ENCODE results near the gene NOSIP.

The NOSIP gene

DNA sequence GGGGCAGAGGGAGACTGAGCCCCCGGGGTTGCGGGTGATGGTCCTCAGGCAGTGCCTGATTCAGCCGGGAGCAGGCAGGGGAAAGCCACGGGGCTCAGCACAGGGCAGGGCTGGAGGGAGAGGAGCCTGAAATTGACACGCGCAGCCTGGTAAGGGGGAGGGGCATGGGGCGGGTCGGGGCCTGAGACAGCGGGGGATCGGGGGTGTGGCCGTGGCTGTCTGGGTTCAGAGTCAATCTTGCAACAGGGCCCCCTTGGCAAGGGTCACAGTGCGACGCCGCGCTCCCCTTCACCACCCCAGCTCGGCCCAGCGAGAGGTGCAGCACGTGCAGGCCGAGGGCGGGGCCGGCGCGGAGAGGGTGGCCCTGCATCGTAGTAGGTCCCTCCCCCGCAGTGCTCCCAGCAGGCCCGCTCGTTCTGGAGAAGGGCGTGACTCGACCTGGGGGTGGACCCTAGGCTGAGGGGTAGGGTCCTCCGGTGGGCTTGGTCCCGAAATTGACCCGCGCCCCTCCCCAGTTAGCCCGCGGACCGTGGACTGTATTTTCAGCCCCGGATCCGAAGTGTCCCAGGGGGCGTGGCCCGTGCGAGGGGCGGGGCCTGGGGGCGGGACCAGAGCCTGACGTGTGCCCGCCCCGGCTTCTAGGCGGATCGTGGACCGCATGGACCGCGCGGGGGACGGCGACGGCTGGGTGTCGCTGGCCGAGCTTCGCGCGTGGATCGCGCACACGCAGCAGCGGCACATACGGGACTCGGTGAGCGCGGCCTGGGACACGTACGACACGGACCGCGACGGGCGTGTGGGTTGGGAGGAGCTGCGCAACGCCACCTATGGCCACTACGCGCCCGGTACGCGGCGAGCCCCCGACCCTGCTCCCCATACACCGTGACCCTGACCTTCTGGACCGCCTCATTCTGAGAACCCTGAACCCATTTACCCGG, 46.5 kb downstream of the NOSIP start:
- TF ChIP-seq, protein P1, sequence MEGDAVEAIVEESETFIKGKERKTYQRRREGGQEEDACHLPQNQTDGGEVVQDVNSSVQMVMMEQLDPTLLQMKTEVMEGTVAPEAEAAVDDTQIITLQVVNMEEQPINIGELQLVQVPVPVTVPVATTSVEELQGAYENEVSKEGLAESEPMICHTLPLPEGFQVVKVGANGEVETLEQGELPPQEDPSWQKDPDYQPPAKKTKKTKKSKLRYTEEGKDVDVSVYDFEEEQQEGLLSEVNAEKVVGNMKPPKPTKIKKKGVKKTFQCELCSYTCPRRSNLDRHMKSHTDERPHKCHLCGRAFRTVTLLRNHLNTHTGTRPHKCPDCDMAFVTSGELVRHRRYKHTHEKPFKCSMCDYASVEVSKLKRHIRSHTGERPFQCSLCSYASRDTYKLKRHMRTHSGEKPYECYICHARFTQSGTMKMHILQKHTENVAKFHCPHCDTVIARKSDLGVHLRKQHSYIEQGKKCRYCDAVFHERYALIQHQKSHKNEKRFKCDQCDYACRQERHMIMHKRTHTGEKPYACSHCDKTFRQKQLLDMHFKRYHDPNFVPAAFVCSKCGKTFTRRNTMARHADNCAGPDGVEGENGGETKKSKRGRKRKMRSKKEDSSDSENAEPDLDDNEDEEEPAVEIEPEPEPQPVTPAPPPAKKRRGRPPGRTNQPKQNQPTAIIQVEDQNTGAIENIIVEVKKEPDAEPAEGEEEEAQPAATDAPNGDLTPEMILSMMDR (IDR thresholded peaks at IDR 0.05; ENCODE audit: insufficient read depth, missing control alignments), result peak; percentile 0
- FAIRE-seq, result no peak
- peak; percentile 63 for DNase-seq (ENCODE audit: insufficient read length, low spot score)

DNA sequence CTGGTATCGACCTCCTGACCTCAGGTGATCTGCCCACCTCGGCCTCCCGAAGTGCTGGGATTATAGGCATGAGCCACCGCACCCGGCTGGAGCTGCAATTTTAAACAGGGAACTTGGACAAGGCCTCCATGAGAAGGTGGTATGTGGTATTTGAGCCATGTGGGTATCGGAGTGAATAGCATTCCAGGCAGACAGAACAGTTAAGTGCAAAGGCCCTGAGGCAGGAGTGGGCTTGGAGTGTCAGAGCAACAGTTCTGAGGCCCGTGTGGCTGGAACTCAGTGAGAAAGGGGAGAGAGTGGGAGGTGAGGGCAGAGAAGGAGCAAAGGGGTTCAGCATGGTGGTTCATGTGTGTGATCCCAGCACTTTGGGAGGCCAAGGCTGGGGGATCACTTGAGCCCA, 49.6 kb downstream of the NOSIP start:
- DNase-seq (ENCODE audit: insufficient read length, low spot score), result no peak
- FAIRE-seq, result no peak
- TF ChIP-seq, protein P1 (IDR thresholded peaks at IDR 0.05; ENCODE audit: insufficient read depth, missing control alignments), result no peak

DNA sequence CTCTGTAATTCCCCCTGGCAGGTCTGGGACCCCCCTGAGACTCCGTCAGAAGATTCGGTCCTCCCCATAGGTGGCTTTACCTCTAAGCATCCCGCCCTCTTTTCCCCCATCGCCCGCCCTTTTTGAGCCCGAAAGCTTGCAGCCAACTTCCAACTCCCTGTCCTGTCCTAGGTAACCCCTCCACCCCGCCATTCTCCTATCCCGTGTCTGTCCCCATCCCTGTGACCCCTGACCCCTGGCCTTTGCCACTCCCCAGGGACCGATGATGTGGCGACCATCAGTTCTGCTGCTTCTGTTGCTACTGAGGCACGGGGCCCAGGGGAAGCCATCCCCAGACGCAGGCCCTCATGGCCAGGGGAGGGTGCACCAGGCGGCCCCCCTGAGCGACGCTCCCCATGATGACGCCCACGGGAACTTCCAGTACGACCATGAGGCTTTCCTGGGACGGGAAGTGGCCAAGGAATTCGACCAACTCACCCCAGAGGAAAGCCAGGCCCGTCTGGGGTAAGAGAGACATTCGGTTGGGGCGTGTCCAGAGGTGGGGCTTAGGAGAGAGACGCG, 52.1 kb downstream of the NOSIP start:
- TF ChIP-seq, protein P1 (IDR thresholded peaks at IDR 0.05; ENCODE audit: insufficient read depth, missing control alignments), result no peak
- no peak for FAIRE-seq

DNA sequence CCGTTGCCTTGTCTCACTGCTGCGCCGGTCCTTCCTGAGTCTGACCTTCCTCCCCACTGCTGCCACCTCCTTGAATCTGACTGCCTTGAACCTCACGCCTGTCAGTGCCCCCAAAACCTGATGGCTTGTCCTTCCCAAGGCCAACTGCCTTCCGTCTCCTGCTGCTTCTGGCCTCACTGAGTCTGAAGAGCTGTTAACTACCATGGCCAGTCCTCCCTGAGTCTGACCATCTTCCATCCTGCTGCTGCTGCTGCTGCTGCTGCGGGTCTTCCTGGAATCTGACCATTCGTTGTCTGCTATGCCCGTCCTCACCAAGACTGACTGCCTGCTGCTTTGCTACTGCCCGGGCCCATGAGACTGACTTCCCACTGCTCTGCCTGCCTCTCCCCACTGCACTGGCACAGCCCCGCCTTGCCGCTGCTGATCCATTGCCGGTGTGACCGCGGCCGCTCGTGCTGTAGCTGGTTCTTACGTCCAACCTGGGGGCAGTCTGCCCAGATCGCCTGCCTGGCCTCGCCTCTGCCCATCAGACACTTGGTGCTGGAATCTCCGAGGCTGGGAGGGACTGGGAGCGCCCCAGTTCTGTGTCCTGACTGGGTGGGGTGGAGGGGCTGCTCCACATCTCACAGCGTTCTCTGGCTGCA, 55.4 kb downstream of the NOSIP start:
- FAIRE-seq, result no peak
- peak; percentile 7 for DNase-seq (ENCODE audit: insufficient read length, low spot score)
- TF ChIP-seq, protein P1 (IDR thresholded peaks at IDR 0.05; ENCODE audit: insufficient read depth, missing control alignments), result no peak

More for the DNA sequence above, 52.1 kb downstream of the NOSIP start:
- DNase-seq (ENCODE audit: insufficient read length, low spot score), result no peak

DNA sequence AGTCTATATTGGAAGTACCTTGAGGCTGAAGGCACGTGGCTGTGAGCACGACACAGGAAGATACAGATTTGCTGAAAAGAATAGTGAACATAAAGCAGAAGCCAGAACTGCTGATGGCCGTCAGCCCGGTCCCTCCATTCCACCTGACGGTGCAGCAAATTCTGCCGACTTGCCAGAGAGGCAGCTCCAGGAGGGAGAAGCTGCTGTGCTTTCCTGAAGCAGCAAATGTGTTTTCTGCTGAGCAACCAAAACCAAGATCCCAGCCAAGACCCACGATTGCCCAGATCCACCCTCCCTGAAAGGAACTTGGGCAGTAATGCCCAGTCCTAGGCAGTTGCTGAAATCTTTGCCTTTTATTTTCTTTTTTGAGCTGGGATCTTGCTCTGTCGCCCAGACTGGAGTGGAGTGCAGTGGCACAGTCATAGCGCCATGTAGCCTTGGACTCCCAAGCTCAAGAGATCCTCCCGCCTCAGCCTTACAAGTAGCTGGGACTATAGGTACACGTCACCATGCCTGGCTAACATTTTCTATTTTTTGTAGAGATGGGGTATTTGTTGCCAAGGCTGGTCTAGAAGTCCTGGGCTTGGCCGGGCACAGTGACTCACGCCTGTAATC, 59.5 kb downstream of the NOSIP start:
- TF ChIP-seq, protein P1 (IDR thresholded peaks at IDR 0.05; ENCODE audit: insufficient read depth, missing control alignments), result no peak
- no peak for FAIRE-seq
- DNase-seq (ENCODE audit: insufficient read length, low spot score), result no peak

DNA sequence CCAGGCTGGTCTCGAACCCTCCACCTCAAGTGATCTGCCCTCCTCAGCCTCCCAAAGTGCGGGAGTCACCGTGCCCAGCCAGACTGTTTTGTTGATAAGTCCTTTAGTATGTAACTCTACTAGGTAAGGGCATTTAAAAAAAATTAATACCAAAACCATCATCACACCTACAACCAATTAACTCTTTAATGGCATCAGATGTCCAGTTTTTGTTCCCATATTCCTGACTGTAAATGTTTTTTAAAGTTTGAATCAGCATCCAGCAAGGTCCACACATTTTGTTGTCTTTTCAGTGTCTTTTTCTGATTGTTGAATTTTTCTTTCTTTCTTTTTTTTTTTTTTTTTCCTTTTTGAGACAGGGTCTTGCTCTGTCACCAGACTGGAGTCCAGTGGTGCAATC, 62.3 kb downstream of the NOSIP start:
- TF ChIP-seq, protein P1 (IDR thresholded peaks at IDR 0.05; ENCODE audit: insufficient read depth, missing control alignments), result no peak
- DNase-seq (ENCODE audit: insufficient read length, low spot score) (no peak), FAIRE-seq (no peak)

Measured in D721Med (cell line).